SU-DHL-6 (cell line): ENCODE results near the gene CD36.

Source experiments
- H2AFZ ChIP-seq: fragments of 200-600 bp; sonication (generic); 2 replicates; pipeline ENCODE4 v1.6.1; 2014; ENCODE audit warnings: low read depth, mild to moderate bottlenecking, moderate library complexity, mixed read lengths, antibody characterized with exemption, low read length; ENCODE audit not compliant: severe bottlenecking
- H3F3A ChIP-seq: fragments of 200-600 bp; shearing (Covaris generic); 2 replicates; pipeline ENCODE4 v1.6.0; 2016; ENCODE audit warnings: antibody characterized with exemption, mild to moderate bottlenecking; ENCODE audit not compliant: insufficient read depth
- H3K27ac ChIP-seq: fragments of 200-600 bp; sonication (generic); 2 replicates; pipeline ENCODE4 v1.5.1; 2016; ENCODE audit warnings: low read depth, mild to moderate bottlenecking, low read length, moderate library complexity, mixed read lengths
- H3K27me3 ChIP-seq: fragments of 200-600 bp; sonication (generic), shearing (Covaris generic); 2 replicates; pipeline ENCODE4 v1.6.0; 2014; ENCODE audit warnings: mild to moderate bottlenecking, low read length
- H3K36me3 ChIP-seq: fragments of 200-600 bp; sonication (generic); 2 replicates; pipeline ENCODE4 v1.6.1; 2014; ENCODE audit warnings: mild to moderate bottlenecking, low read length, mixed read lengths
- H3K4me2 ChIP-seq: fragments of 300-600, 200-600 bp; shearing (Covaris generic), sonication (generic); 2 replicates; pipeline ENCODE4 v1.6.0; 2014; ENCODE audit warnings: low read length, low read depth, mild to moderate bottlenecking; ENCODE audit not compliant: poor library complexity, severe bottlenecking
- H3K4me3 ChIP-seq: fragments of 200-600 bp; sonication (generic); 2 replicates; pipeline ENCODE4 v1.5.1; 2014; ENCODE audit warnings: antibody characterized with exemption, low read length, mild to moderate bottlenecking, mixed read lengths; ENCODE audit not compliant: insufficient read depth, poor library complexity, severe bottlenecking
- H3K79me2 ChIP-seq: fragments of 200-600 bp; sonication (generic); 2 replicates; pipeline ENCODE4 v1.6.1; 2014; ENCODE audit warnings: mild to moderate bottlenecking, low read length, moderate library complexity; ENCODE audit not compliant: insufficient read depth
- H3K9ac ChIP-seq: fragments of 200-600 bp; sonication (generic); 2 replicates; pipeline ENCODE4 v1.7.0; 2014; ENCODE audit warnings: mild to moderate bottlenecking, low read length
- H3K9me2 ChIP-seq: fragments of 200-600 bp; sonication (generic); replicated peaks from 2 replicates; pipeline ENCODE4 v1.6.1; 2014; ENCODE audit warnings: low read length; ENCODE audit not compliant: insufficient read depth
- H3K9me3 ChIP-seq: fragments of 200-600 bp; sonication (generic); 2 replicates; pipeline ENCODE4 v1.6.1; 2014; ENCODE audit warnings: low read length, mixed read lengths; ENCODE audit not compliant: insufficient read depth
- H4K20me1 ChIP-seq: fragments of 200-600 bp; sonication (generic); 2 replicates; pipeline ENCODE4 v1.6.1; 2014; ENCODE audit warnings: low read depth, mild to moderate bottlenecking, antibody characterized with exemption, low read length, moderate library complexity, mixed read lengths
- CTCF ChIP-seq: fragments of 200-600 bp; sonication (generic); IDR thresholded peaks from one replicate; pipeline ENCODE4 v1.5.1; 2017; ENCODE audit warnings: antibody characterized with exemption, mild to moderate bottlenecking, low read length, moderate library complexity; ENCODE audit not compliant: insufficient read depth, poor library complexity, severe bottlenecking
- EZH2phosphoT487 ChIP-seq: fragments of 200-600 bp; sonication (generic), shearing (Covaris generic); conservative IDR thresholded peaks from 2 replicates; pipeline ENCODE4 v1.6.1; 2018; ENCODE audit warnings: mild to moderate bottlenecking, antibody characterized with exemption, low read length, moderate library complexity, mixed read lengths

The CD36 gene

GRCh38 chr7:80640846-80641245 is 2.4 kb downstream of the CD36 start:
- Histone ChIP-seq H3F3A (no peaks in the 10 kb centered on the region), H3K4me2 (no peak overlapping the region), H3K9ac (no peak overlapping the region), H3K27ac (no peak overlapping the region), H3K79me2 (no peaks in the 10 kb centered on the region), H3K9me2 (no peaks in the 10 kb centered on the region), H4K20me1 (no peaks in the 10 kb centered on the region), H3K4me3 (no peak overlapping the region), H3K9me3 (no peaks in the 10 kb centered on the region), H3K27me3 (no peaks in the 10 kb centered on the region), H3K36me3 (no peaks in the 10 kb centered on the region), H2AFZ (no peak overlapping the region)
- TF ChIP-seq EZH2phosphoT487 (no peak), CTCF (no peak)

GRCh38 chr7:80641548-80641947 is 3.1 kb downstream of the CD36 start:
- Histone ChIP-seq H3K27ac (no peak overlapping the region), H3K36me3 (no peaks in the 10 kb centered on the region), H3K4me2 (no peak overlapping the region), H3K9me2 (no peaks in the 10 kb centered on the region), H3K27me3 (no peaks in the 10 kb centered on the region), H3K9ac (no peak overlapping the region), H3F3A (no peaks in the 10 kb centered on the region), H3K9me3 (no peaks in the 10 kb centered on the region), H2AFZ (no peak overlapping the region), H3K79me2 (no peaks in the 10 kb centered on the region), H4K20me1 (no peaks in the 10 kb centered on the region), H3K4me3 (no peak overlapping the region)
- TF ChIP-seq CTCF (no peak), EZH2phosphoT487 (no peak)

- H3K4me3 ChIP-seq = no peak overlapping the region
- no peaks in the 10 kb centered on the region for H3K9me2 ChIP-seq
- H3K36me3 ChIP-seq = no peaks in the 10 kb centered on the region
- no peaks in the 10 kb centered on the region for H3K9me3 ChIP-seq
- no peak overlapping the region for H3K9ac ChIP-seq
- H3K27ac ChIP-seq = no peak overlapping the region
- no peaks in the 10 kb centered on the region for H4K20me1 ChIP-seq
- no peaks in the 10 kb centered on the region for H3F3A ChIP-seq
- H3K79me2 ChIP-seq = no peaks in the 10 kb centered on the region
- no peak overlapping the region for H2AFZ ChIP-seq
- H3K27me3 ChIP-seq = no peaks in the 10 kb centered on the region
- H3K4me2 ChIP-seq = no peak overlapping the region
- TF ChIP-seq CTCF = no peak
- TF ChIP-seq EZH2phosphoT487 = no peak
Observed at GRCh38 chr7:80642871-80643270, 4.4 kb downstream of the CD36 start.

GRCh38 chr7:80643336-80643915 is 5.0 kb downstream of the CD36 start:
- TF ChIP-seq EZH2phosphoT487 (no peak), CTCF (no peak)
- Histone ChIP-seq H2AFZ (no peak overlapping the region), H4K20me1 (no peaks in the 10 kb centered on the region)

More at GRCh38 chr7:80643336-80643915, 5.0 kb downstream of the CD36 start:
- H3K79me2 ChIP-seq = no peaks in the 10 kb centered on the region
- H3F3A ChIP-seq = no peaks in the 10 kb centered on the region
- H3K9me3 ChIP-seq = no peaks in the 10 kb centered on the region
- H3K27ac ChIP-seq = no peak overlapping the region
- no peak overlapping the region for H3K9ac ChIP-seq
- H3K36me3 ChIP-seq = no peaks in the 10 kb centered on the region
- no peaks in the 10 kb centered on the region for H3K9me2 ChIP-seq
- no peak overlapping the region for H3K4me2 ChIP-seq
- no peaks in the 10 kb centered on the region for H3K27me3 ChIP-seq
- no peak overlapping the region for H3K4me3 ChIP-seq
